Right ventricle myocardium inferior (tissue), 1 donor: ENCODE results near the gene PRR14L. TPM values are rescaled to one million over a fixed set of nuclear protein-coding genes. Genes with fewer than 3 reads are reported as not detected.

Experiments used
- ATAC-seq: fragments of 200-7000 bp; cut with Tn5 transposase; one replicate; pipeline ENCODE4 v1.9.1; 2020; ENCODE audit warnings: mild to moderate bottlenecking, moderate library complexity
- DNase-seq: peaks from one replicate; pipeline ENCODE4 v3.0.0; 2021; ENCODE audit errors: missing footprints
- intact Hi-C: fragments of 100-400 bp; cut with DNase I; formaldehyde crosslinking; loops from one replicate; pipeline ENCODE4 v1.11.0; 2022
- total RNA-seq: library from RNA; stranded (reverse); fragmentation: NEBNext Ultra II Directional; extraction: Animal tissue kit (Norgen Biotek cat#: 25700); gene quantifications from one replicate; pipeline ENCODE4 v1.2.1, GENCODE V29; 2021
- donor health status: DM: no; HTN: yes; CAD: no; lungs with severe emphysema.

The PRR14L gene
- total RNA-seq, 1 donor from 2014 or later = 11.2 TPM

DNA sequence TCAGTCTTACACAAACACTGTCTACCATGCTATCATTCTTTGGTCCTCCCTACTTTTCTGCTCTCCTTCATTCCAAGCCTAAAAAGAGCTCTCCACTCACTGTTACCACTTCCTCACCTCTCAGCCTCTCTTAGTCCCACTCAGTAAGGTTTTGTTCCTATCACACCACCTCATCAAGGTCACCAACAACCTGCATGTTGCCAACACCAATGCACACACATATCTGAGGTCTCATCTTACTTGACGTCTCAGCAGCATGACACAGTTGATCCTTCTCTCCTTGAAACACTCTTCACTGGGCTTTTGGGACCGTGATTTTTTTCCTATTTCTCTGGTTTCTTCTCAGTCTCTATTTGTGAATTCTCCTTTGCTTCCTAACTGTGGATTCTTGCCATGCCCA is 96.0 kb downstream of the PRR14L start:
- DNase-seq (no peak), ATAC-seq (no peak)
- intact Hi-C loops = no loop called here

- ATAC-seq (no peak), DNase-seq (no peak)
- intact Hi-C loops = no loop called here
Measured at GRCh38 chr22:31652911-31653684, 96.8 kb downstream of the PRR14L start.

GRCh38 chr22:31652088-31652487 is 97.8 kb downstream of the PRR14L start:
- no peak for DNase-seq
- no peak for ATAC-seq
- intact Hi-C loops = no loop called here

GRCh38 chr22:31651664-31652063 is 98.3 kb downstream of the PRR14L start:
- no peak for DNase-seq
- no peak for ATAC-seq
- intact Hi-C loops = no loop called here

GRCh38 chr22:31650391-31650790 is 99.5 kb downstream of the PRR14L start:
- intact Hi-C loops = no loop called here
- ATAC-seq (no peak), DNase-seq (no peak)

DNA sequence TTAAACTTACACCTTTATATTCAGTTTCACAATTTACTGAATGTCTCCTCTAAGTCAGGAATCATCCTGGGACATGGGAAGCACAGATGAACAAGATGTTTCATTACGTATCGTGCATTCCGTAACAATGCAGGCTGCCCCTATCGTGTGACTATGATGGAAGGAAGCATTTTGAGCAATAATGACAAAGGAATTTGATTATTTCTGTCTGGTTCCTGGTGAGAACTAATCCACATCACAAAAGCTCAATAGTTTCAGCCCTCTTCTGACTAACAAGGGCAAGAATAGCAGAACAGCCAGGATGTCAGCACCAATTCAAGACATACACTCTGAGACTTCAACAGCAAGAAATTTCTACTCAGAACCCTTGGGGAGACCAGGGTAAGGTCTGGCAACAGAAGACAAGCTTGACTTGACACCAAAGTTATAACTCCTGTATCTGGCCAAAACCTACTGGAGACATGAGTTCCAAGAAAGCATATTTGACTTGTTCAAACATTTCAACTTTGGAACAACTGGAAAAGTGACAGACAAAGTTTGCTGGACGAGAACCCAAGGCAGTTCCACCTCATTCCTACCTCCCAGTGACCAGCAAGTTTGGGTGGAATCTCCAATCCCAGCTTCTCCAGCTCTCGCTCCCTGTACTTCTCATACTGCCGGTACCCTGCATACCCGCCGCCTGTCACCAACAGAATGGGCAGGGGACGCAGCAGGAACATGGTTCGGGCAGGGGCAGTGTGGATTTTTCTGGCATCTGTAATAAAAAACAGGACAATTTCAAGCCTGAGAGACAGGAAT is 102.2 kb downstream of the PRR14L start:
- DNase-seq (no peak), ATAC-seq (no peak)
- intact Hi-C loops = no loop called here

DNA sequence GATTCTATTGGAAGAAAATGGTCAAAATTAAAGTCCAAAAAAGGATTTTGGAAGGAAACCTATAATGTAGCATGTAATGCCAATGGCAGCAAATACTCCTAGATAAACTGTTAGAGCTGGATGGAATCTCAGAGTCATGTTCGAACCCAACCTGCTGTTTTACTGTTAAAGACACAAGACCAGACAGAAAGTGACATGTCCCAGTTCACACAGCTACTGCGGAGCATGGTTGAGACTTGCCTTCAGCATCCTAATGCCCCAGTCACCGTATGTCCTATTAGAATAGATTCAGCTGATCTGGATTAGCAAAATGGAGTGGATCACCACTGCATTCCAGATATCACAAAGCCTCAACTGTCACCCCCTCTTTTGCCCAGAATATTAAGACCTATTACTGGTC is 102.9 kb downstream of the PRR14L start:
- intact Hi-C loops = no loop called here
- no peak for ATAC-seq
- no peak for DNase-seq

GRCh38 chr22:31646186-31647019 is 103.5 kb downstream of the PRR14L start:
- intact Hi-C loops = no loop called here
- DNase-seq = no peak
- no peak for ATAC-seq

GRCh38 chr22:31639436-31640039 is 110.4 kb downstream of the PRR14L start:
- intact Hi-C loops = no loop called here
- no peak for ATAC-seq
- DNase-seq = no peak

DNA sequence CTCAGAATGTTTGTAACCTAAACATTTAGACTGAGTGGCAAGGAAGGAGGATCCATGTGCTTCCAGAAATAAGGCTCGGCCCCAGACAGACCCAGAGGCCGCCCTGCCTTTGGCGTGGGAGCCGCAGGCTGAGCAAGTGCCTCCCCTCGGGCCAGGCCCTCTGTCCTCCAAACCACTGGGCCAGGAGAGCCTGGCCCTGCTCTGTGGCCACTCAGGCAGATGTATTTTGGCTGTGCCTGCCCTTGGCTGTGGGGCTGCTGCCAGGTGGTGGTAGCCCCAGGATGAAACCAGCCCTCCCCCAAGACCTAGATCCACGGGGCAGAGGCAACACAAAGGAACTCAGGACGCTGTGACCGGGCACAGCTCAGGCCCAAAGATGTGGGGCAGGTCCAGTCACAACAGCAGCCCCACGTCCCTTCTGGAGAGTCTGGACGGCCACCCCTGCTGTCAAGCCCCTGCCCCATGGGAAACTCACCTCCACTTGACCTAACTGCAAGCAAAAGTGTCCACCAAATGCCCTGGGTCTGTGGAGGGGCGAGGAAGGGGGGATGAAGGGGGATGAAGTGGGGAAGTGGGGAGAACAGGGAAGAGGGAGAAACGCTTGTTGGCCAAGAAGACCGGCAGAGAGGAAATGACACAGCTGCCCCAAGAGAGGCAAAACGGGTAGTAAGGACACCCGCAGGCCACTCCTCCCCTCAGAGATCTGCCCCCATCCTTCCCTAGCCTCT is 111.9 kb downstream of the PRR14L start:
- DNase-seq = peak; percentile 67
- ATAC-seq = peak; percentile 61
- intact Hi-C loops = no loop called here

GRCh38 chr22:31637447-31637890 is 112.5 kb downstream of the PRR14L start:
- intact Hi-C loops = no loop called here
- DNase-seq (peak; percentile 87), ATAC-seq (peak; percentile 38)

DNA sequence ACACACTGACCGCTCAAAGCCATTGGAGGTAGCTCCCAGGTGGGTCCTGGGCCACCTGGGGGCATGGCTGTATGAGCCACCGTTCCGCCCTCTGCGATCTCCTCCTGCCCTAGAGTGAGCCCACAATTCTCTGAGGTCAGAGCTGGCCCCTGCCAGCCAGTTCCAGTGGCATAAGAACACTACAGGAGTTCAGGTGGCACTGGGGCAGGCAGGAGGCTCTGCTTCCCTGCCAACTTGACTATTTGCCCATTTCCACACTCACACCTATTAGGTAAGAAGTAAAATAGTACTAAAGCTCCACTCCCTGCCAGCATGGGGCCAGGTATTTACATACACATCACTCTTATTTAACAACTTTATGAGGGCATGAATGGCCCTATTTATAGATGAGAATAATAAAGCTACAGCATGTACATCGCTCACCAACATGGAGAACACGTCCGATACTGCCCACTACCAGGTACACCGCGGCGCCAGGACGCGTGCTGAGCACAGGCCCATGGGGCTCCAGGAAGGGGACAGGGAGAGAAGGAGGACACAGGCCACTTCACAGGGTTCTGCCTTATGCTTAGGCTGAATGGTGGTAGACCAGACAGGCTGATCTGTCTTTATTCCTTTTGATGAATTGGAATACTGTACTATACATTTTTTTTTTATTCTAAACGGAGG is 114.2 kb downstream of the PRR14L start:
- intact Hi-C loops = no loop called here
- no peak for DNase-seq
- no peak for ATAC-seq

GRCh38 chr22:31631436-31631835 is 118.5 kb downstream of the PRR14L start:
- ATAC-seq (no peak), DNase-seq (no peak)
- intact Hi-C loops = no loop called here

Other genes with a start within 250 kb of the PRR14L start
- 18.4 TPM for gene PISD, start 87.9 kb downstream of the PRR14L start, total RNA-seq
- gene DEPDC5, start 3.9 kb upstream of the PRR14L start, total RNA-seq = 10.9 TPM
- 85.3 TPM for gene YWHAH, start 194.4 kb upstream of the PRR14L start, total RNA-seq